Measurements from ENCODE around the gene KLRC3.
"Not testable (repeated sequence)": the region's sequence is repeated elsewhere in the genome, so short reads cannot be mapped to it uniquely, and the experiment has no call there.

KLRC3 gene

GRCh38 chr12:10398168-10398567 is 22.2 kb downstream of the KLRC3 start:
- DNase-seq: no peak

GRCh38 chr12:10397296-10397695 is 23.1 kb downstream of the KLRC3 start:
- DNase-seq: no peak

DNA sequence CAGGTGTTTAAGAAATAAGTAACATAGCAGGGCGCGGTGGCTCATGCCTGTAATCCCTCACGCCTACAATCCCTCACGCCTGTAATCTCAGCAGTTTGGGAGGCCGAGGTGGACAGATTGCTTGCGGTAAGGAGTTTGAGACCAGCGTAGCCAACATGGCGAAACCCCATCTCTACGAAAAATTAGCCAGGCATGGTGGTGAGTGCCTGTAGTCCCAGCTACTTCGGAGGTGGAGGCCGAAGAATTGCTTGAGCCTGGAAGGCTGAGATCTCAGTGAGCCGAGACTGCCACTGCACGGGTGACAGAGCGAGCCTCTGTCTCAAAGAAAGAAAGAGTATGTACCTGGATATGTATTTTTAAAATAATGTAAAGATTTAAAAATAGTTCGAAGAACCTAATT is 24.2 kb downstream of the KLRC3 start:
- DNase-seq: not testable (repeated sequence)

DNA sequence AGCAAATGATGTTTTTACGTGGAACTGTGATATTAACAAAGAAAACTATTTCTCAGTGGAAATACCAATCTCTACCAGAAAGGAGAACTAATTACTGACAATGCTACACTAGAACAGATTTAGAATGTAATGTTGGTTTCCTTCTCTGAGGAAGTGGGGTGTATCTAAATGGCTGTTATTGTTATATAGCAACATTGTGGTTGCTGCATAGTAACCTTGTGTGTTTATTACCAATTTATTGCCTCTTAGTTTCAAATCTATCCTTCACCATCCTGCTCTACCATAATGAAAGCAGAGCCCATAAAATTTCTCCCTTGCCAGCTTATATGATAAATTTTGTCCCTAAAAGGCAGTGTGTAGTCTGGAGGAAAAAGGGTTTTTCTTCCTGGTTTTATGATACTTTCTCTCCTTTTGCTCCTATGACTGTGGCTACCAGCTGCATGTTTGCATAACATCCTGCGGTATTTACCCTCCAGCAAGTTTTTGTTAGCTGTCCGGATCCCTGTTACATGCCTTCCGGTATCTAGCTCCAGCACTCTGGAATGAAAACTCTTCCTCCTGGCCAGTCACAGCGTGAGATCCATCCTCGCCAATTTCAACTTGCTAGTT is 24.9 kb downstream of the KLRC3 start:
- DNase-seq: no peak

- DNase-seq: not testable (repeated sequence)
These were observed 25.8 kb downstream of the KLRC3 start for GRCh38 chr12:10394531-10395152.

GRCh38 chr12:10393291-10393690 is 27.1 kb downstream of the KLRC3 start:
- no peak for DNase-seq

GRCh38 chr12:10392394-10392930 is 27.9 kb downstream of the KLRC3 start:
- DNase-seq: peak; percentile 90

DNA sequence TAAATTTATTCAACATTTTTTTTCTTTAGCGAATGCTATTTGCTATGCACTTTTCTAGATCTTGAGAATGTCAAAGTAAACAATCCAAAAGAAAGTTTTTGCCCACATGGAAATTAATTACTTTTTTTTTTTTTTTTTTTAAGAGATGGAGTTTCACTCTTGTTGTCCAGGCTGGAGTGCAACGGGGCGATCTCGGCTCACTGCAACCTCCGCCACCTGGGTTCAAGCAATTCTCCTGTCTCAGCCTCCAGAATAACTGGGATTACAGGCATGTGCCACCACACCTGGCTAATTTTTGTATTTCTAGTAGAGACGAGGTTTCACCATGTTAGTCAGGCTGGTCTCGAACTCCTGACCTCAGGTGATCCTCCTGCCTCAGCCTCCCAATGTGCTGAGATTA is 29.4 kb downstream of the KLRC3 start:
- DNase-seq: not testable (repeated sequence)

GRCh38 chr12:10389904-10390303 is 30.5 kb downstream of the KLRC3 start, which contains the start of gene KLRK1:
KLRK1 (minus strand) TSS chr12:10390041; CDS start chr12:10388810, 1,231 bp downstream.
- DNase-seq: no peak

- DNase-seq: no peak
These were observed 31.6 kb downstream of the KLRC3 start for GRCh38 chr12:10388624-10389413.

GRCh38 chr12:10387498-10387897 is 32.9 kb downstream of the KLRC3 start:
- not testable (repeated sequence) for DNase-seq

DNA sequence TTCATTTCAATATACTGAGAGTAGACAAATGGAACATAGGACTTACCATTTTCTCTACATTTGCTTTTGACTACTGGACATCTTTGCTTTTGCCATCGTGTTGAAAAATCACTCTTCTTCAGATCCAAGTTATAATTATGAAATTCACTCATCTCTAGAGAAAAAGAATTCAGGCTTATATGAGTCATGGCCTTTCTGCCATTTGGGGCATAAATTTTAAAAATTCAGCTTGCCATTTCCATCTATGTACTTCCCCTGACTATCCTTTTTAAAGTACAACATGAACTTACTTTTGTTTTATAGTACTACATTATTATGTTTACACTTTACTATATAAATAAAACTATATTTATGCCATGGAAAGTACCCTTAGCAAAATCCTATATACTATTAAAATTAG is 33.5 kb downstream of the KLRC3 start:
- DNase-seq: no peak

GRCh38 chr12:10385166-10385613 is 35.2 kb downstream of the KLRC3 start:
- DNase-seq: no peak

GRCh38 chr12:10384191-10384590 is 36.2 kb downstream of the KLRC3 start:
- no peak for DNase-seq

- no peak for DNase-seq
These were observed 38.3 kb downstream of the KLRC3 start for GRCh38 chr12:10381928-10382628.

DNA sequence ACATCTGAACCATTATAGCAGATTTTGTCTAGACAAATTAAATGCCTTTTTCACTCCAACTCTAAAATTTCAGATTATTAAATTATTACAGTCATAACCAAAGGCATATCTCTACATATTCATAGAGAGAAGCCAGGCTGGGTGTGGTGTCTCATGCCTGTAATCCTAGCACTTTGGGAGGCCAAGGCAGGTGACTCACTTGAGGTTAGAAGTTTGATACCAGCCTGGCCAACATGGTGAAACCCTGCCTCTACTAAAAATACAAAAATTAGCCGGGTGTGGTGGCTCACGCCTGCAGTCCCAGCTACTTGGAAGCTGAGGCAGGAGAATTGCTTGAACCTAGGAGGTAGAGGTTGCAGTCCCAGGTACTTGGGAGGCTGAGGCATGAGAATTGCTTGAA is 41.7 kb downstream of the KLRC3 start:
- not testable (repeated sequence) for DNase-seq

- DNase-seq: no peak
These were observed 45.8 kb downstream of the KLRC3 start for GRCh38 chr12:10374624-10375018.

DNA sequence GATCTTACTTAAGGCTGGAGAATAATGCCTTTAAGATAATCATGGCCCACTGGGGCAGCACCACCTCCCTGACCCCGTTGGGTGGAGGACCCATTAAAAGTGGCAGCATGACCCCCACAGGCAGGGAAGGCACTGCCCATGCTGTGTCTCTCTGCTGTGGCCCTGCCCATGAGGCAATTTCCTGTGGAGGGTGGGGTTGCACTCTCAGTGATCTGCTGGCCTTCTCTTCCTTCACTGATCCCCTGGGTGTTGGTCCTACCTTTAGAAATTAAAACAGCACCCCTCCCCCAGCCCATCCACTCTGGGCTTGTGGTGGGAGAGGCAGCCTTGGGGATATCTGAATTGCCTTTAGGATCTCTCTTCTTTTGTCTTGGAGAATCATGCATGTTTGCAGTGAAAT is 47.8 kb downstream of the KLRC3 start:
- DNase-seq: no peak

- not testable (repeated sequence) for DNase-seq
These were observed 48.4 kb downstream of the KLRC3 start for GRCh38 chr12:10371893-10372535.

- DNase-seq: no peak
These were observed 50.6 kb downstream of the KLRC3 start for GRCh38 chr12:10369557-10370415.
